ENCODE measurements around the gene C3AR1.

- TF ChIP-seq, protein P1, sequence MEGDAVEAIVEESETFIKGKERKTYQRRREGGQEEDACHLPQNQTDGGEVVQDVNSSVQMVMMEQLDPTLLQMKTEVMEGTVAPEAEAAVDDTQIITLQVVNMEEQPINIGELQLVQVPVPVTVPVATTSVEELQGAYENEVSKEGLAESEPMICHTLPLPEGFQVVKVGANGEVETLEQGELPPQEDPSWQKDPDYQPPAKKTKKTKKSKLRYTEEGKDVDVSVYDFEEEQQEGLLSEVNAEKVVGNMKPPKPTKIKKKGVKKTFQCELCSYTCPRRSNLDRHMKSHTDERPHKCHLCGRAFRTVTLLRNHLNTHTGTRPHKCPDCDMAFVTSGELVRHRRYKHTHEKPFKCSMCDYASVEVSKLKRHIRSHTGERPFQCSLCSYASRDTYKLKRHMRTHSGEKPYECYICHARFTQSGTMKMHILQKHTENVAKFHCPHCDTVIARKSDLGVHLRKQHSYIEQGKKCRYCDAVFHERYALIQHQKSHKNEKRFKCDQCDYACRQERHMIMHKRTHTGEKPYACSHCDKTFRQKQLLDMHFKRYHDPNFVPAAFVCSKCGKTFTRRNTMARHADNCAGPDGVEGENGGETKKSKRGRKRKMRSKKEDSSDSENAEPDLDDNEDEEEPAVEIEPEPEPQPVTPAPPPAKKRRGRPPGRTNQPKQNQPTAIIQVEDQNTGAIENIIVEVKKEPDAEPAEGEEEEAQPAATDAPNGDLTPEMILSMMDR (IDR thresholded peaks at IDR 0.05), result no peak
- no peak for TF ChIP-seq POLR2A (IDR thresholded peaks at IDR 0.05)
Measured at GRCh38 chr12:8087666-8088065, 21.5 kb upstream of the C3AR1 start.

All from breast epithelium (tissue), 3 donors.